Kidney (tissue), 14 donors: ENCODE data around the gene BRD9. TPM values are rescaled to one million over a fixed set of nuclear protein-coding genes. Genes with fewer than 3 reads are reported as not detected.

ENCODE experiments used
- DNase-seq, 5 donors: peaks; one replicate each; pipeline ENCODE4 v3.0.0-alpha.2; 2013 to 2020
- FAIRE-seq: peaks from 2 replicates; lab custom pipeline; 2012; peaks lifted over from hg19 to GRCh38; lab: Jason Lieb, UNC
- H3K27ac ChIP-seq, 2 donors: one replicate each; pipeline ENCODE4 v1.7.0; 2013; ENCODE audit warnings: low read depth in 2 of 2, low read length in 2 of 2, inconsistent platforms in 1 of 2
- H3K27me3 ChIP-seq: one replicate; pipeline ENCODE4 v1.7.1; 2013; ENCODE audit warnings: low read length, inconsistent platforms; ENCODE audit not compliant: control insufficient read depth, insufficient read depth
- H3K36me3 ChIP-seq, 3 donors: one replicate each; pipeline versions ENCODE4 v1.7.0 to v1.7.1; 2013; ENCODE audit warnings: low read length in 3 of 3, control low read depth in 1 of 3, inconsistent platforms in 1 of 3; ENCODE audit not compliant: insufficient read depth in 3 of 3, control insufficient read depth in 2 of 3
- H3K4me1 ChIP-seq, 3 donors: one replicate each; pipeline versions ENCODE4 v1.7.0 to v1.7.1; 2013; ENCODE audit warnings: low read length in 3 of 3, inconsistent platforms in 1 of 3, low read depth in 1 of 3; ENCODE audit not compliant: control insufficient read depth in 2 of 3, insufficient read depth in 2 of 3
- H3K4me3 ChIP-seq, 3 donors: one replicate each; pipeline versions ENCODE4 v1.7.0 to v1.8.1; 2013; ENCODE audit warnings: low read length in 3 of 3, control low read depth in 1 of 3, inconsistent platforms in 1 of 3
- H3K9ac ChIP-seq, 3 donors: one replicate each; pipeline versions ENCODE4 v1.7.0 to v1.7.1; 2013; ENCODE audit warnings: low read length in 3 of 3, control low read depth in 1 of 3, inconsistent platforms in 1 of 3
- H3K9me3 ChIP-seq, 3 donors: one replicate each; pipeline versions ENCODE4 v1.7.0 to v1.7.1; 2013; ENCODE audit warnings: low read length in 3 of 3, control low read depth in 1 of 3, inconsistent platforms in 1 of 3; ENCODE audit not compliant: control insufficient read depth in 2 of 3, insufficient read depth in 1 of 3
- intact Hi-C: fragments of 100-400 bp; cut with DNase I; formaldehyde crosslinking; loops from one replicate; pipeline ENCODE4 v1.11.1; 2022
- polyA plus RNA-seq: library from polyadenylated mRNA; stranded (reverse); fragments of 350-450 nt; fragmentation: Illumina TruSeq; extraction: RNeasy Lipid Tissue Mini Kit (QIAGEN cat#74804); gene quantifications from one replicate; pipeline ENCODE4 v1.2.3, GENCODE V29; 2014; ENCODE audit warnings: low read depth, low replicate concordance; ENCODE audit not compliant: insufficient read depth
- total RNA-seq: library from RNA; stranded (reverse); fragmentation: NEBNext Ultra II Directional; extraction: Animal tissue kit (Norgen Biotek cat#: 25700); gene quantifications from one replicate; pipeline ENCODE4 v1.2.1, GENCODE V29; 2021
- TF ChIP-seq, protein P1 (sequence below): IDR thresholded peaks from 3 replicates; pipeline ENCODE4 v1.5.1; 2012; ENCODE audit warnings: mild to moderate bottlenecking, moderate library complexity, borderline replicate concordance; ENCODE audit not compliant: insufficient read depth; ENCODE audit errors: extremely low read depth
- donor health status: control.
- donor health status: control.
- donor health status: control.
- donor health status: control.
- donor health status: control.
- donor health status: DM: yes; HTN: yes; CAD: no.
- donor health status: Normal renal cell carcinoma (clear cell type).

Gene BRD9
- total and polyA plus RNA-seq, 2 donors from 2014 or later = 17.5 to 38.0 TPM

DNA sequence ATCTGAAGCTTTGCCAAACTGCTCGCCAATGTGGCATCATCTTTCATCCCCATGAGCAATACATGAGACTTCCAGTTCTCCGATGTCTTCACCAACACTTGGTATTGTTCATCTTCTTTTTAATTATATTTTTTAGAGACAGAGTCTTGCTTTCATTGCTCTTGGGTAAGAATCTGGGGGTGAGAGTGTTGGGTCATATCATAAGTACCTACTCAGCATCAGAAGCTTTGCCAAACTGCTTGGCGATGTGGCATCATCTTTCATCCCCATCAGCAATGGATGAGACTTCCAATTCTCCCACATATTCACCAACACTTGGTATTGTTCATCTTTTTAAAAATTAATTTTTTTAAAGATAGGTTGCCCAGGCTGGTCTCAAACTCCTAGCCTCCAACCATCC is 77.2 kb downstream of the BRD9 start:
- Histone ChIP-seq H3K9ac (no peak overlapping the region), H3K27me3 (no peaks in the 10 kb centered on the region), H3K4me3 (no peak overlapping the region), H3K36me3 (no peaks in the 10 kb centered on the region), H3K4me1 (no peaks in the 10 kb centered on the region), H3K9me3 (peaks cover 0 to 2% (median 0%) of the 10 kb centered on the region in 3 donors), H3K27ac (no peak overlapping the region)
- no peak for DNase-seq
- FAIRE-seq = no peak
- TF ChIP-seq, protein P1, sequence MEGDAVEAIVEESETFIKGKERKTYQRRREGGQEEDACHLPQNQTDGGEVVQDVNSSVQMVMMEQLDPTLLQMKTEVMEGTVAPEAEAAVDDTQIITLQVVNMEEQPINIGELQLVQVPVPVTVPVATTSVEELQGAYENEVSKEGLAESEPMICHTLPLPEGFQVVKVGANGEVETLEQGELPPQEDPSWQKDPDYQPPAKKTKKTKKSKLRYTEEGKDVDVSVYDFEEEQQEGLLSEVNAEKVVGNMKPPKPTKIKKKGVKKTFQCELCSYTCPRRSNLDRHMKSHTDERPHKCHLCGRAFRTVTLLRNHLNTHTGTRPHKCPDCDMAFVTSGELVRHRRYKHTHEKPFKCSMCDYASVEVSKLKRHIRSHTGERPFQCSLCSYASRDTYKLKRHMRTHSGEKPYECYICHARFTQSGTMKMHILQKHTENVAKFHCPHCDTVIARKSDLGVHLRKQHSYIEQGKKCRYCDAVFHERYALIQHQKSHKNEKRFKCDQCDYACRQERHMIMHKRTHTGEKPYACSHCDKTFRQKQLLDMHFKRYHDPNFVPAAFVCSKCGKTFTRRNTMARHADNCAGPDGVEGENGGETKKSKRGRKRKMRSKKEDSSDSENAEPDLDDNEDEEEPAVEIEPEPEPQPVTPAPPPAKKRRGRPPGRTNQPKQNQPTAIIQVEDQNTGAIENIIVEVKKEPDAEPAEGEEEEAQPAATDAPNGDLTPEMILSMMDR = no peak
- intact Hi-C loops = no loop called here

Other genes starting within 250 kb of the BRD9 start
- gene TPPP, start 199.4 kb downstream of the BRD9 start, total RNA-seq = 6.9 TPM
- gene TPPP, start 199.4 kb downstream of the BRD9 start, polyA plus RNA-seq = 5.8 TPM
- 5.4 TPM for gene ZDHHC11B, start 108.1 kb downstream of the BRD9 start, total RNA-seq
- gene ZDHHC11B, start 108.1 kb downstream of the BRD9 start, polyA plus RNA-seq = 4.4 TPM
- gene ZDHHC11, start 41.8 kb downstream of the BRD9 start, total RNA-seq = 10.1 TPM
- gene ZDHHC11, start 41.8 kb downstream of the BRD9 start, polyA plus RNA-seq = 1.6 TPM
- 1.6 TPM for gene TRIP13, start 83 bp upstream of the BRD9 start, total RNA-seq
- gene TRIP13, start 83 bp upstream of the BRD9 start, polyA plus RNA-seq = 0.86 TPM
- 14.1 TPM for gene NKD2, start 116.0 kb upstream of the BRD9 start, total RNA-seq
- gene NKD2, start 116.0 kb upstream of the BRD9 start, polyA plus RNA-seq = 7.9 TPM
- 92.9 TPM for gene SLC12A7, start 219.3 kb upstream of the BRD9 start, total RNA-seq
- 28.2 TPM for gene SLC12A7, start 219.3 kb upstream of the BRD9 start, polyA plus RNA-seq